ENCODE measurements around the gene C2orf72. TPM values are rescaled to one million over a fixed set of nuclear protein-coding genes. Genes with fewer than 3 reads are reported as not detected.

The C2orf72 gene
- total and polyA plus RNA-seq, 2 of the 4 experiments (the other 2 are of a cell fraction): 0.09 to 0.18 TPM

- Histone ChIP-seq H4K20me1 (ENCODE audit: insufficient read depth, low read length) (no peaks in the 10 kb centered on the region), H2BK120ac (ENCODE audit: low read depth, low read length) (no peak overlapping the region), H3K4me1 (ENCODE audit: control insufficient read depth, insufficient read depth, low read length) (no peaks in the 10 kb centered on the region), H3K56ac (ENCODE audit: extremely low read depth, insufficient read depth, low read length) (no peak overlapping the region), H2BK20ac (ENCODE audit: low read depth, low read length) (no peak overlapping the region), H3K9ac (ENCODE audit: low read depth, low read length) (no peak overlapping the region), H4K8ac (ENCODE audit: low read depth in 2 of 2, low read length in 2 of 2) (no peak overlapping the region), H3K27me3 (ENCODE audit: control insufficient read depth, insufficient read depth, low read length) (peaks cover 43% of the 10 kb centered on the region), H4K91ac (ENCODE audit: insufficient read depth, low read depth, low read length) (no peak overlapping the region), H3K36me3 (ENCODE audit: control insufficient read depth, insufficient read depth, low read length) (no peaks in the 10 kb centered on the region), H3K18ac (ENCODE audit: low read depth, low read length) (no peak overlapping the region), H2BK5ac (ENCODE audit: low read depth, low read length, poor library complexity, severe bottlenecking) (no peak overlapping the region), H3K27ac (ENCODE audit: insufficient read depth, low read length) (no peak overlapping the region), H2AFZ (replicated peaks; ENCODE audit: low read length, poor library complexity) (no peak overlapping the region), H3K14ac (replicated peaks; ENCODE audit: low read depth, low read length) (no peak overlapping the region), H3K9me3 (ENCODE audit: control insufficient read depth, insufficient read depth, low read length) (no peaks in the 10 kb centered on the region), H3K23ac (ENCODE audit: low read depth, low read length) (no peak overlapping the region), H3K4ac (ENCODE audit: low read depth, low read length) (no peak overlapping the region), H3K4me2 (ENCODE audit: low read depth, low read length) (no peak overlapping the region), H2BK15ac (ENCODE audit: low read depth, low read length) (no peak overlapping the region), H4K5ac (ENCODE audit: low read depth, low read length) (no peak overlapping the region), H3K79me1 (ENCODE audit: low read depth in 1 of 2, low read length in 2 of 2) (no peaks in the 10 kb centered on the region), H2AK5ac (ENCODE audit: low read depth, low read length) (no peak overlapping the region), H2AK9ac (replicated peaks; ENCODE audit: low read depth, low read length, poor library complexity) (no peak overlapping the region), H3K4me3 (ENCODE audit: insufficient read depth, low read depth, low read length) (no peak overlapping the region), H3K9me1 (ENCODE audit: insufficient read depth, low read length) (0 out of 2 replicates have a peak, but pooled peaks cover 1% of the 10 kb centered on the region)
- WGBS, 2 experiments (ENCODE audit: extremely low coverage in 2 of 2, insufficient read length in 1 of 2): 59% methylated on average over 6 of the region's 8 CpGs; no CpG with 5 or more reads in 1 of the 2 experiments
- TF ChIP-seq RAD21 (IDR thresholded peaks at IDR 0.05; ENCODE audit: low read length): no peak
- TF ChIP-seq FOS (IDR thresholded peaks at IDR 0.05; ENCODE audit: low read depth, low read length): no peak
- no peak for TF ChIP-seq NFE2L2 (IDR thresholded peaks at IDR 0.05; ENCODE audit: low read depth, low read length)
- no peak for TF ChIP-seq MAFK (IDR thresholded peaks at IDR 0.05; ENCODE audit: low read depth, low read length)
- no peak for TF ChIP-seq RFX5 (IDR thresholded peaks at IDR 0.05; ENCODE audit: low read depth, low read length)
- TF ChIP-seq SMC3 (IDR thresholded peaks at IDR 0.05; ENCODE audit: low read depth, low read length): no peak
- no peak for TF ChIP-seq MXI1 (IDR thresholded peaks at IDR 0.05; ENCODE audit: borderline replicate concordance, low read depth, low read length)
- TF ChIP-seq RCOR1 (IDR thresholded peaks at IDR 0.05; ENCODE audit: insufficient replicate concordance, low read length): no peak
- TF ChIP-seq CHD1 (IDR thresholded peaks at IDR 0.05; ENCODE audit: low read depth, low read length): no peak
- no peak for TF ChIP-seq POLR2A (IDR thresholded peaks at IDR 0.05; ENCODE audit: low read depth, low read length)
- no peak for TF ChIP-seq USF2 (IDR thresholded peaks at IDR 0.05; ENCODE audit: low read depth, low read length)
- no peak for TF ChIP-seq ELK1 (IDR thresholded peaks at IDR 0.05; ENCODE audit: borderline replicate concordance, low read depth, low read length)
- CTCF ChIA-PET: interaction anchor here (0.8 kb wide), 1 partner anchor 10 kb away, joined by 3 read pairs; the partner anchor contains the start of gene PSMD1
- ATAC-seq (ENCODE audit: low read depth): no peak
- dilution Hi-C loops (cut with HindIII; ENCODE audit: low sequenced_read_pairs, unreplicated experiment) (no loop called here), intact Hi-C loops (cut with micrococcal nuclease) (no loop called here), in situ Hi-C loops (cut with MboI; ENCODE audit: low sequenced_read_pairs) (no loop called here)
- POLR2A ChIA-PET (ENCODE audit: unreplicated experiment): no interaction called here
- no TSS peak for BruUV-seq (replicated peaks)
- no peak for DNase-seq
Measured at GRCh38 chr2:231047274-231047922, 10.1 kb downstream of the C2orf72 start.

Measured in IMR-90 (cell line).